ENCODE measurements around the gene KLF8.
"Not testable (repeated sequence)": the region's sequence is repeated elsewhere in the genome, so short reads cannot be mapped to it uniquely, and the experiment has no call there.

Gene KLF8

GRCh38 chrX:56232221-56233082 lies at the start of gene KLF8:
KLF8 (plus strand) TSS chrX:56232356; CDS start chrX:56233335, 979 bp downstream.
- no peak for DNase-seq (ENCODE audit: low spot score)

GRCh38 chrX:56206945-56207344 lies 25.2 kb upstream of the KLF8 start:
- not testable (repeated sequence) for DNase-seq (ENCODE audit: low spot score)

- no peak for DNase-seq (ENCODE audit: low spot score)
These were observed 20.5 kb upstream of the KLF8 start for GRCh38 chrX:56211701-56212100.

- DNase-seq (ENCODE audit: low spot score): no peak
These were observed 15.8 kb upstream of the KLF8 start for GRCh38 chrX:56216332-56216731.

- no peak for DNase-seq (ENCODE audit: low spot score)
These were observed 12.5 kb upstream of the KLF8 start for GRCh38 chrX:56219700-56220099.

- DNase-seq (ENCODE audit: low spot score): no peak
These were observed 11.1 kb upstream of the KLF8 start for GRCh38 chrX:56221101-56221500.

GRCh38 chrX:56222473-56223000 lies 9.6 kb upstream of the KLF8 start:
- DNase-seq (ENCODE audit: low spot score): no peak

GRCh38 chrX:56226980-56227379 lies 5.2 kb upstream of the KLF8 start:
- no peak for DNase-seq (ENCODE audit: low spot score)

- DNase-seq (ENCODE audit: low spot score): no peak
These were observed 3.2 kb upstream of the KLF8 start for GRCh38 chrX:56228914-56229313.

GRCh38 chrX:56231537-56232090 lies 542 bp upstream of the KLF8 start:
- DNase-seq (ENCODE audit: low spot score): no peak

GRCh38 chrX:56233100-56233499 lies 944 bp downstream of the KLF8 start:
- no peak for DNase-seq (ENCODE audit: low spot score)

GRCh38 chrX:56233682-56234081 lies 1.5 kb downstream of the KLF8 start:
- no peak for DNase-seq (ENCODE audit: low spot score)

GRCh38 chrX:56248492-56248891 lies 16.3 kb downstream of the KLF8 start:
- DNase-seq (ENCODE audit: low spot score): peak; percentile 48

GRCh38 chrX:56253832-56254703 lies 21.9 kb downstream of the KLF8 start:
- no peak for DNase-seq (ENCODE audit: low spot score)

GRCh38 chrX:56268888-56269287 lies 36.7 kb downstream of the KLF8 start:
- no peak for DNase-seq (ENCODE audit: low spot score)

- DNase-seq (ENCODE audit: low spot score): no peak
These were observed 46.5 kb downstream of the KLF8 start for GRCh38 chrX:56278692-56279091.

- no peak for DNase-seq (ENCODE audit: low spot score)
These were observed 47.7 kb downstream of the KLF8 start for GRCh38 chrX:56279863-56280262.

- peak; percentile 38 for DNase-seq (ENCODE audit: low spot score)
These were observed 49.6 kb downstream of the KLF8 start for GRCh38 chrX:56281789-56282188.

- no peak for DNase-seq (ENCODE audit: low spot score)
These were observed 52.1 kb downstream of the KLF8 start for GRCh38 chrX:56284269-56284668.

- no peak for DNase-seq (ENCODE audit: low spot score)
These were observed 56.5 kb downstream of the KLF8 start for GRCh38 chrX:56288608-56289007.

- DNase-seq (ENCODE audit: low spot score): no peak
These were observed 57.3 kb downstream of the KLF8 start for GRCh38 chrX:56289449-56289848.

- no peak for DNase-seq (ENCODE audit: low spot score)
These were observed 76.6 kb downstream of the KLF8 start for GRCh38 chrX:56308726-56309125.

Data from SW480 (cell line).